NOMO-1 treated with dmso at 0.1 percent for 144 hours (cell line): ENCODE data around the gene ZFC3H1.
A peak's percentile ranks its signal among the peaks of the same experiment; 100 is the strongest.

Experiments
- DNase-seq: peaks from one replicate; lab custom pipeline; 2025; ENCODE audit not compliant: unreplicated experiment; lab: John Stamatoyannopoulos, UW

Gene ZFC3H1

DNA sequence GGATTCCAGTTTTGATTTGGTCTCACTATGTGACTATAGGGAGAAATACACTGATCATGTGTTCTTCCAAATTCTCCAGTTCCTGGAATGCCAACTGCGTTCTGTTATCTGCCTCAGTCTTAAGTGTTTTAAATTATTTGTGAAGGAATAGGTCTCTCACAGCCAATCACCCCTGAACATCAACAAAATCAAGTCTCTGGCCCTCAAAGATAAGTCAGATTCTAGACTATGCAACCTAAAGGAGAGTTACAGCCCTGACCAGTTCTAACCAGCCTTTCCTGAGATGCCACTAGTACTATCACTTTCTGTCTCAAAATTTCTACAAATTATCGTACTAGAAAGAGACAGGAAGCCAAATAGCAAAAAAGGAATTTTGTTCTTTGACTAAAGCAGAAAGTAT is 22.3 kb downstream of the ZFC3H1 start:
- DNase-seq = no peak

- DNase-seq = no peak
These were observed 23.3 kb downstream of the ZFC3H1 start for GRCh38 chr12:71640316-71640715.

- DNase-seq = no peak
These were observed 24.3 kb downstream of the ZFC3H1 start for GRCh38 chr12:71639341-71639760.

DNA sequence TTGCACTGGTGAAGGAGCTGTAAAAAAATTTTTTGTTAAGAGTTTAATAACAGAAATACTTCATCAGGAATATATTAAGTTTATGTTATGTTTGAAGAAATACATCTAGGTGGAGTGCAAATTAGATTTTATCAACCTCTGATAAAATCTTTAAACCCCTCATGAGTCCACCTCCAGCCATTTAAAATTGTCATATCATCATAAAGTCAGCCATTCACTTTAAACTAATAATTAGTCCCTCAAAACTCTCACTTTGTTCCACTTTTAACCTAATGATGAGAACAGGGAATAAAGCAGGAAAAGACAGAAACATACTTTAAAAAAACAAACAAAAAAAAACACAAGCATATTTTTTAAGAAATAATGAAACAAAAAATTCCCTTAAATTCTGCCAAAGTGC is 25.1 kb downstream of the ZFC3H1 start:
- no peak for DNase-seq

DNA sequence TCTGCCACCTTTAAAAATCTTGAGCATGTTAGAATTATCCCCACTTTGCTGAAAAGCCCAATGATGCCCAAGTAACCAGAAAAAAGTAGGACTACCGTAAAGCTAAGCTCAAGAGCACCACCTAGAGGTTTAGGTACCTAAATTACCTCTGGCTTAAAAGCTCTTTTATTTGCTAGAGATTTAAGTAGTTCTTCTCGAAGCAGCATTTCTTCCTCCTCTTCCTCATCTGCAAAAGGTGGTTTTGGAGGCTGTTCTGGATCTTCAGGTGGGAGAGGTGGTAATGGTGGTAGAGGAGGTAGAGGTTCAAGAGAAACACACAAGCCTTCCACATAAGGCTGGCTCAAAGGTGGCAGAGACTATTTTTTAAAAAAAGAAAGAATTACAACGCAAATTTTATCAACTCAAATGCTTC is 26.9 kb downstream of the ZFC3H1 start:
- DNase-seq = peak; percentile 8

DNA sequence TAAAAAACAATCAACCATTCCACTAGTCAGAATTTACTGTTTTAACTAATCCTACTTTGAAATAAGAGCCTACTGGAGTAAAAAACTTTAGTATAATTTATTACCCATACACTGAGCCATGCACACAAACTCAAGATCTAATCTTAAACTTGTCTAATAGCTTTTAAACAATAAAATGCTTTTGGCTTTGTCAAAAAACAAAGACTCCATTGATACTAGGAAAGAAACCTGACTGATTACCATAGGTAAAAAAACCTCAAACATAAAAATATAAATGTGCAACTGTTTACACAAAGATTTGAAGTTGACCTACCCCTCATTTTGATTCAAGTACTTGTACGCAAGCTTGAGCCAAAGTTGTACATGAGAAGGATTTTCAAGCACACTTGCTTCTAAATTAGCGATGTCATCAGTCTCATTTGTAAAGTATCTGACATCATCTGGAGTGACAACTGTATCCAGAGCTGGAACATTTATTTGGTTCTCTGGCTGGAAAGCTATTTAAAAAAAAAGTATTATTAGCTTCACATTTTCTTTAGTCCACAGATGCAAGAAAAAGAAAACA is 36.1 kb downstream of the ZFC3H1 start:
- DNase-seq = no peak

DNA sequence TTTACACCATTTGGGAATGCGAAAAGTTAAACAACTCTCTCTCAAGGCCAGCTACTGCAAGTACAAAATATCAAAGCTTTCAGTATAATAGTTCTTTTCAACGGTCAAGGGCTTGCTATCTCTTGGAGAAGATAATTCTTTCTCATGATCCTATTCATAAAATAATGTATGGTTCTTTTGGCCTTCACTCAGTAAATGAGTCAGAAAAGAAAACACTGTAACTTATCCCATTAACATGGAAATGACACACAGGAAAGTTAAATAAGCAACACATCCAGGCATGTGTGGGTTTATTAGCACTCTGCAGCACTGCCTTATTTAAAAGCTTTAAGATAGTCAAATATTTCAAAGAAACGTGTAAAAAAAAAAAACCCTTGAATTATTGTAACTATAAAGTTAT is 36.9 kb downstream of the ZFC3H1 start:
- no peak for DNase-seq

DNA sequence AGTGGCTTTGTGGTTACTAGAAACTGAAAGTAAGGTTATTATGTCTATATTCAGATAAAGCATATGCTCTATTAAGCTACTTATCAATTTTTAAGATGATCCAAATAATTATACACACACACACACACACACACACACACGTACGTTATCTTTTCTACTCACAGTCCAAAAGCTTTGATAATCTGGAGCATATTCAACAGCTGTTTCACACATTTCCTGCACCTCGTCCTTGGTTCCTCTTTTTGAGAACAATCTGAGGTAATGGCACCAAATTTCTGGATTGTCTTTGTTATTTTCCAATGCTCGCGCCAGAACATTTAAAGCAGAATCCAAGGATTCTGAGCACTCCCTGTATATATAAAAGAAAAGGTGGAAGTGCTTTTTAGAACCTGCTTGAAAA is 37.5 kb downstream of the ZFC3H1 start:
- DNase-seq = peak; percentile 3

DNA sequence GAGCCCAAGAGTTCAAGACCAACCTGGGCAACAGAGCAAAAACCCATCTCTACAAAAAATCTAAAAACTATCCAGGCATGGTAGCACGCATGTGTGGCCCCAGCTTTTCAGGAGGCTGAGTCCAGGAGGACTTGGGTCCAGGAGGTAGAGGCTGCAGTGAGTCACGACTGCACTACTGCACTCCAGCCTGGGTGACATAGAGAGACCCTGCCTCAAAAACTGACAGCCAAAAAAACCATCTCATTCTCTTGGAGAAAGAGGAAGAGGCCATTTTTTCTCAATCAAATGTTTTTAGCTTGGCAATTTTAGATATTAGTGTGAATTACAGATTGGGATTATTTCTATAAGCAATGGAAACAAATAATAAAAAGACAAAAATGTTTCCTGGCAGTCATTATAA is 38.2 kb downstream of the ZFC3H1 start:
- no peak for DNase-seq

DNA sequence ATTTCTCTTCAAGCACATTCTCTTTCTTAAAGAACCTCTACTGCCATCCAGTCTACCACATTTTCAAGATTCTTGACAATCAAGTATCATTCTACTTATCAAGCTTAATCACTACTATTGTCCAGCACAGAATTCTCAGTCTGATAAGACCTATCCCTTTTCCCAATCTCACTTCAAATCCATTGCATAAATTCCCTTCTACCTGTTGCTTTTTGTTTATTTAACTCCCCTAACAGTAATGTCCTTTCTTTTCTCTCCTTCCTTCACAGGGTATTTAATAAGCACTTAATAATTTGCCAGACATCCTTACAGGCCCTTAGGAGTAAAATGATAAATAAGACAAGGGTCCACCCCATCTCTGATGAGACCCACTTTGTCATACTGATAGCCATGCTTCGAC is 41.7 kb downstream of the ZFC3H1 start:
- no peak for DNase-seq

GRCh38 chr12:71610031-71610795 is 53.4 kb downstream of the ZFC3H1 start:
- DNase-seq = no peak

GRCh38 chr12:71607494-71608330 is 55.9 kb downstream of the ZFC3H1 start:
- DNase-seq = no peak

DNA sequence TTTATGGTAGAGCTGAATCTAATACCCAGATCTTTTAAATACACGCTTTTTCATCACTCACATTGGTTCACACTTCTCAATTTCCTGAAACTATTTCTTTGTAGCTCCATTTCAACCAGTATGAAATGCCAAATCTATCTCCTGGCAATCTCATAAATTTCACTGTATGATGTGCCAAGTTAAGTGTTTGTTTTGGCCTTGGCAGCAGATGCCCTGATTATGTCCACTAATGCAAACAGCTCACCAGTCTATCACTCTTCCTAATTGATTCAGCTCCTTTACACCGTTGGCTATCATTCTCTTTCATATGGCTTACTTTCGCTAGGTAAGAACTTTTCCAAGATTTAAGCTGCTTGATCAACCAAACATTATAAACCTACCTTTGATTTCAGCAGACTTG is 58.6 kb downstream of the ZFC3H1 start:
- no peak for DNase-seq

- no peak for DNase-seq
These were observed 60.7 kb downstream of the ZFC3H1 start for GRCh38 chr12:71602761-71603577.

DNA sequence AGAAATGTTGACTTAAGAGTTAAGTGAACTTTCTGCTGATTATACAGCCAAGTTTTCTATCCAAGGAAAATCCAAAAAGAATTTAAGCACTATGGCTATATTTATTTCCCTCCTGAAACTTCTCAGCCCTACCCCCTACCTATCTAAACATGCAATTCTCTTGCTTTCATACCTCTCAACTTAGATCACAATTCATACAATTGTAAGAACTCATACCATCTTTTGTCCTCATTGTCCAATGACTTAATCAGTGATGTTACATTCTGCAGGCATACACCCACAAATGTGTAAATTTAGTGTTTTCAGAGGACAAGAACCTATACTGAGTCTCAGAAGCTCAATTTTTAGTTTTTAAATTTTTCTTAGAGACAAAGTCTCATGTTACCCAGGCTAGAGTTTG is 62.1 kb downstream of the ZFC3H1 start:
- DNase-seq = no peak

- no peak for DNase-seq
These were observed 64.4 kb downstream of the ZFC3H1 start for GRCh38 chr12:71599210-71599609.

GRCh38 chr12:71594214-71594948 is 69.3 kb downstream of the ZFC3H1 start:
- no peak for DNase-seq

- DNase-seq = no peak
These were observed 70.8 kb downstream of the ZFC3H1 start for GRCh38 chr12:71592841-71593240.

GRCh38 chr12:71591601-71592000 is 72.0 kb downstream of the ZFC3H1 start:
- DNase-seq = no peak

- DNase-seq = no peak
These were observed 74.2 kb downstream of the ZFC3H1 start for GRCh38 chr12:71589478-71589881.
